Fibroblast of mammary gland (primary cell): ENCODE data around the gene KDM2A.

ENCODE experiments used
- DNase-seq: peaks from one replicate; pipeline ENCODE4 v3.0.0-alpha.2; 2010; ENCODE audit warnings: low read depth
- H3K4me3 ChIP-seq: 2 replicates; pipeline ENCODE4 v1.5.1; 2011; ENCODE audit warnings: low read depth, mild to moderate bottlenecking, low read length, moderate library complexity; ENCODE audit not compliant: control insufficient read depth
- CTCF ChIP-seq: conservative IDR thresholded peaks from 2 replicates; pipeline ENCODE4 v1.5.1; 2011; ENCODE audit warnings: low read depth, low read length, inconsistent platforms; ENCODE audit not compliant: control insufficient read depth, insufficient read depth

Gene KDM2A

GRCh38 chr11:67255864-67256263 lies 136.8 kb downstream of the KDM2A start:
- TF ChIP-seq CTCF = no peak
- no peak for DNase-seq
- H3K4me3 ChIP-seq = no peak overlapping the region

GRCh38 chr11:67256477-67257135 lies 137.5 kb downstream of the KDM2A start:
- no peak for DNase-seq
- TF ChIP-seq CTCF = no peak
- no peak overlapping the region for H3K4me3 ChIP-seq

GRCh38 chr11:67260406-67260805 lies 141.3 kb downstream of the KDM2A start:
- H3K4me3 ChIP-seq = no peak overlapping the region
- TF ChIP-seq CTCF = no peak
- no peak for DNase-seq

DNA sequence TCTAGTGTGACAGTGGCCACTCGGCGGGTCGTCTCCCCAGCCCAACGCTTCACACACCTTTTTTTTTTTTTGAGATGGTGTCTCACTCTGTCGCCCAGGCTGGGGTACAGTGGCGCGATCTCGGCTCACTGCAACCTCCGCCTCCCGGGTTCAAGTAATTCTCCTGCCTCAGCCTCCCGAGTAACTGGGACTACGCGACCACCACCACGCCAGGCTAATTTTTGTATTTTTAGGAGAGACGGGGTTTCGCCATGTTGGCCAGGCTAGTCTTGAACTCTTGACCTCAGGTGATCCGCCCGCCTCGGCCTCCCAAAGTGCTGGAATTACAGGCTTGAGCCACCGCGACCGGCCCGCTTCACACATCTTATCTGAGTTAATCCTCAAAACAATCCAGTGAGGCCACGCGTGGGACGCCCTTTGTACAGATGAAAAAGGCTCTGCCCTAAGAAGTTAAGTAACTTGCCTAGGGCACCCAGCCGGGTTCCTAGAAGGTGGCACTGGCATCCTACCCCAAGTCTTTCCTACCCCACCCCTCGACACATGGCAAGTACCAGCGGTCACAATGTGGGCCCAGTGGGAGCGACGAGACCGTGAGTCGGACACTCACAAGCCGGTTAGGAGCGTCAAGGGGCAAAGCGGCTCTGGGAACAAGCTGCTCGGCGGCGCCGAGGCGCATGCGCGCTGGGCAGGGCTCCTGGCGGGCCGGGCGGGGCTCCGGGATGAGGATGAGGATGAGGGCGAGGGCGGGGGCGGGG lies 142.0 kb downstream of the KDM2A start:
- peak; percentile 50 for DNase-seq
- H3K4me3 ChIP-seq = peak overlapping the region; percentile 43

GRCh38 chr11:67261640-67261945 lies 142.5 kb downstream of the KDM2A start:
- no peak for DNase-seq
- peak overlapping the region; percentile 23 for H3K4me3 ChIP-seq
- TF ChIP-seq CTCF = peak; percentile 23

GRCh38 chr11:67261946-67262681 lies 143.1 kb downstream of the KDM2A start:
- H3K4me3 ChIP-seq = no peak overlapping the region
- TF ChIP-seq CTCF = no peak
- DNase-seq = no peak
